ENCODE results near the gene RPP38. TPM values are rescaled to one million over a fixed set of nuclear protein-coding genes. Genes with fewer than 3 reads are reported as not detected.

The RPP38 gene
- polyA plus RNA-seq, 1 donor from 2014 or later: 34.0 TPM

Other genes with a start within 250 kb of the RPP38 start
- 0.43 TPM for gene SUV39H2, start 218.5 kb upstream of the RPP38 start, polyA plus RNA-seq
- 49.7 TPM for gene DCLRE1C, start 143.3 kb upstream of the RPP38 start, polyA plus RNA-seq
- 2.4 TPM for gene MEIG1, start 138.0 kb upstream of the RPP38 start, polyA plus RNA-seq
- gene OLAH, start 53.4 kb upstream of the RPP38 start, polyA plus RNA-seq: not detected
- not detected for gene ACBD7, start 8.6 kb upstream of the RPP38 start, polyA plus RNA-seq
- 6.8 TPM for gene NMT2, start 71.3 kb downstream of the RPP38 start, polyA plus RNA-seq

All from IgD-negative memory B cell (primary cell).